ENCODE data around the gene RPS8.
"Not testable (repeated sequence)": the region's sequence is repeated elsewhere in the genome, so short reads cannot be mapped to it uniquely, and the experiment has no call there.

Gene RPS8

GRCh38 chr1:44811234-44811633 is 35.9 kb downstream of the RPS8 start:
- no peak for TF ChIP-seq CTCF (IDR thresholded peaks at IDR 0.05; ENCODE audit: extremely low read depth, missing control alignments)
- DNase-seq (ENCODE audit: low spot score), result no peak

DNA sequence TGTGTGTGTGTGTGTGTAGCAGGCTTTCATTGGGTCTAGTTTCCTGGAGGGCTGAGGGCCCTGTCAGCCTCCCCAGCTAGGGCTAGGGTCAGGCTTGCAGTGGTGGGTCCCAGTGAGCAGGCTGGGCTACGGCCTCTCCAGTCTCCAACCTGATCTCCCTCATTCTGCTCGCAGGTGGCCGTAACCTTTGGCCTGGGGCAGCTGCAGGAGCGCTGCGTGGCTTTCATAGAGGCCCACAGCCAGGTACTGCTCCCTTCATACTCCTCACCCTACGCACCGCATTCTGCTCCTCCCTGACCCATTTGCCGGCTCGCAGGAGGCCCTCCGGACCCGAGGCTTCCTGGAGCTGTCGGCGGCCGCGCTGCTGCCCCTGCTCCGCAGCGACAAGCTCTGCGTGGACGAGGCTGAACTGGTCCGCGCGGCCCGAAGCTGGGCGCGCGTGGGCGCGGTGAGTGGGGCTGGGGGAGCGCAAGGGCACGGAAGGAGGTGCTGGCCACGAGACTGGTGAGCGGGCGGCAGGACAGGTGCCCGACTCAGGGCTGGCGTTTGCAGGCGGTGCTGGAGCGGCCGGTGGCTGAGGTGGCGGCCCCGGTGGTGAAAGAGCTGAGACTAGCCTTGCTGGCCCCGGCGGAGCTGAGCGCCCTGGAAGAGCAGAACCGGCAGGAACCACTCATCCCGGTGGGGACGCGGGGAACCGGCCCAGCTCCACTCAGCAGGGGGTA is 37.6 kb downstream of the RPS8 start:
- no peak for TF ChIP-seq CTCF (IDR thresholded peaks at IDR 0.05; ENCODE audit: extremely low read depth, missing control alignments)
- no peak for DNase-seq (ENCODE audit: low spot score)

- DNase-seq (ENCODE audit: low spot score), result not testable (repeated sequence)
These were observed 40.6 kb downstream of the RPS8 start for GRCh38 chr1:44815926-44816325.

DNA sequence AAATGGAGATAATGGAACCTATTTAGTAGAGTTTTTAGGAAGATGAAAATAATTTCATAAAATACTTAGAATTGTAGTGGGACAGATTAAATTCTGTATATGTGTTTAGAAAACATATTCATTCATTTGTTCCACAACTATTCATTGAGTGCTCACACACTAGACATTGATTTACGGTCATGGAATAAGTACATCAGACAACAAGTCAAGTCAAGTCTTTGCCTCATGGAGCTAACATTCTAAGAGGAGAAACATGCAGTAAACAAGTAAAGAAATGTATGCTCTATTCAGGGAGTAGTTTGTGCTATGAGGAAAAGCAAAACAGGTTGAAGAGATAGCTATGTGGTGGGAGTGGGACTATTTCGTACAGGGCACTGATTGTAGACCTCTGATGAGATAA is 42.0 kb downstream of the RPS8 start:
- no peak for TF ChIP-seq CTCF (IDR thresholded peaks at IDR 0.05; ENCODE audit: extremely low read depth, missing control alignments)
- DNase-seq (ENCODE audit: low spot score), result no peak

DNA sequence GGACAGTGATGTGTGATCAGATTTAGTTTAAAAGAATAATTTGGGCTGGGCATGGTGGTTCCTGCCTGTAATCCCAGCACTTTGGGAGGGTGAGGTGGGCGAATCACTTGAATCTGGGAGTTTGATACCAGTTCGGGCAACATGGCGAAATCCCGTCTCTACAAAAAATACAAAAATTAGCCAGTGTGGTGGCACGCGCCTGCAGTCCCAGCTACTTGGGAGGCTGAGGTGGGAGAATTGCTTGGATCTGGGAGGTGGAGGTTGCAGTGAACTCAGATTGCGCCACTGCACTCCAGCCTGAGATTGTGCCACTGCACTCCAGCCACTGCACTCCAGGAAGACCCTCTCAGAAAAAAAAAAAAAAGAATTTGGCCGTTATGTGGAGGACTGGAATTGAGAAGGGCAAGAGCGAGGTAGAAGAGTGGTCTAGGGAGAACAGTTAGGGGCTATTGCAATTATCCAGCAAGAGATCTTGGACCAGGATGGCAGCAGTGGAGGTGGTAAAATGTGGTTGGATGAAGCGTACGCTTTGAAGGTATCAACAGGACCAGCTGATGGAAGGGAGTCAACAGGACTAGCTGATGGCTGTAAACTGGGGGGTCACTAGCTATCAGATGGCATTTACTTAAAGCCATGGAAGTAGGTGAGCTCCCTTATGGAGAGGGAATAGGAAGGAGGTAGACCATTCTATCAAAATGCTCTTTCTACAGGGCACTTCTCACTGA is 42.6 kb downstream of the RPS8 start:
- TF ChIP-seq CTCF (IDR thresholded peaks at IDR 0.05; ENCODE audit: extremely low read depth, missing control alignments), result no peak
- DNase-seq (ENCODE audit: low spot score), result no peak

DNA sequence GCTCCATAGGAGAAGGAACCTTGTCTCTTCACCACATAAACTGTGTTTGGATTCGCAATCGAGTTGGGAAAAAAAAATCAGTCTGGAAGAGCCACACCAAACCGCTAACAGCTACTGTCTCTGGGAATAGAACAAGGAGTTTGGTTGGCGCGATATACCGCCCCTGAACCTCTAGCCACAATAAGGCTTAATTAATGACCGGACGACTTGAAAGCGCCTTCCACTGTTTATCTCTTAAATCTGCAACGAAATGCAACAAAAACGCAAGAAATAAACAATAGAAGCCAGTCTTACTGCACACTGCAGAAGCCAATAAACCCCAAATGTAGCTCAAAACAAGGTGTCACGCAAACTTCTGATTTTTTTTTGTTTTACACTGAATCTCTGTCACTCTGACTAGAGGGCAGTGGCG is 43.9 kb downstream of the RPS8 start:
- no peak for TF ChIP-seq CTCF (IDR thresholded peaks at IDR 0.05; ENCODE audit: extremely low read depth, missing control alignments)
- DNase-seq (ENCODE audit: low spot score), result no peak

GRCh38 chr1:44819608-44820327 is 44.4 kb downstream of the RPS8 start:
- TF ChIP-seq CTCF (IDR thresholded peaks at IDR 0.05; ENCODE audit: extremely low read depth, missing control alignments), result no peak
- peak; percentile 91 for DNase-seq (ENCODE audit: low spot score)

All from GM20000 (cell line).